T-helper 9 cell (primary cell): ENCODE measurements around the gene TRIM49B.
"Not testable (repeated sequence)": the region's sequence is repeated elsewhere in the genome, so short reads cannot be mapped to it uniquely, and the experiment has no call there.

Source experiments
- DNase-seq: peaks from one replicate; pipeline ENCODE4 v3.0.0-alpha.2; 2020
- total RNA-seq, 2 donors: gene quantifications; one replicate each; lab custom pipeline; 2026; lab: John Stamatoyannopoulos, UW

The TRIM49B gene, protein sequence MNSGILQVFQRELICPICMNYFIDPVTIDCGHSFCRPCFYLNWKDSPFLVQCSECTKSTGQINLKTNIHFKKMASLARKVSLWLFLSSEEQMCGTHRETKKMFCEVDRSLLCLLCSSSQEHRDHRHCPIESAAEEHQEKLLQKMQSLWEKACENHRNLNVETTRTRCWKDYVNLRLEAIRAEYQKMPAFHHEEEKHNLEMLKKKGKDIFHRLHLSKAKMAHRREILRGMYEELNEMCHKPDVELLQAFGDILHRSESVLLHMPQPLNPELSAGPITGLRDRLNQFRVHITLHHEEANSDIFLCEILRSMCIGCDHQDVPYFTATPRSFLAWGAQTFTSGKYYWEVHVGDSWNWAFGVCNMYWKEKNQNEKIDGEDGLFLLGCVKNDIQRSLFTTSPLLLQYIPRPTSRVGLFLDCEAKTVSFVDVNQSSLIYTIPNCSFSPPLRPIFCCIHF
- total RNA-seq, result 0 reads per million in 2 donors

DNA sequence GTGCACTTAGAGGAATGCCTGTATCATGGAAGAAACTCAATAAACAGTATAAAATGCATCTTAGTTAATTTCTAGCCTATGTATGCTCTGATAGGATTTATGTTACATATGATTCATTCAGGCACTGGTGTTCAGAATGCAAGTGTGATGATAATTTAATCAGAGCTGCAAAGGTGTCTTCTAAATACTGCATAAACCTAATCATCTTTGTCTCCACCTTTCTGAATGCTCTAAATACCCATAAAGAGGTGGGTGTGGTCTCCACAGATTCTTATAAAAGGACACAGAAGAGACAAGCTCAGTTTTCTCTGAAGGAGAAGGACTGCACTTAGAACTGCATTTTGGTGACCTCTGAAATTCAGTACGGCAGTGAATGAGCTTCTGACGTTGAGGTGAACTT is at the start of gene TRIM49B:
Gene TRIM49B (plus strand): TSS at position 301 of the 400 bp plus-strand sequence. CDS start 2,777 bp downstream, outside the sequence.
- DNase-seq, result not testable (repeated sequence)

DNA sequence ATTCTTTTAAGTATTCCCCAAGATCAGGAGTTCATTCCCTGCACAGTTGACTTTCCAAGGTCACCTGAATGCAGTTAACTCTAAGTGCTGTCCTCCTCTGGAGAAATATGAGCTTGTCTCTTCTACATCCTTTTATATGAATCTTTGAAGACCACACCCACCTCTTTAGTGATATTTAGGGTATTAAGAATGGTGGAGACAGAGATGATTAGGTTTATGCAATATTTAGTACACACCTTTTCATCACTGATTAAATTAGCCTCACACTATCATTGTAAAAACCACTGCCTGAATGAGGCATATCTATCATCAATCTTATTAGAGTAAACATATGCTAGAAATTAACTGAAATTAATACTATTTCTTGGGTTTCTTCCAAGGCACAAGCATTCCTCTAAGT is 44.8 kb upstream of the TRIM49B start, which contains the start of gene TRIM51G:
Gene TRIM51G (minus strand): TSS at position 101 of the 400 bp plus-strand sequence. CDS start 2,190 bp downstream, outside the sequence.
- DNase-seq, result not testable (repeated sequence)

DNA sequence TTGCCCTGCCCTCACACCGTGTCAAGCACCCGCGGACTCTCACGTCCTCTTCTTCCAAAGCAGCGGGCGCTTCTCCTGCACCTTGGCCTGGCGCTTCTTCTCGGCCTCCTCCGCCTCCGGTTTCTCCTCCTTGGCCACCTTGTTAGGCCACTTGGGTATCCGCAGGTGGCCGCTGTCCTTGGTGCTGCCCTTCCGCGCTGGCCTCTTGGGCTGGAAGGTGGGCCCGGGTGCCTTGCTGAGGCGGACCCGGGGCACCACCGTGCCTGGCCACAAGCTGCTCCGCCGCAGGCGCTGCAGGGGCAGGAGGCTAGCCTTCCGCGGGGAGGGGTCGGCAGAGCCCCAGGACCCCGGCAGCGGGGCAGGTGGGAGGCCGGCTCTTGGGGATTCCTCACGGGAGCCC is 19.6 kb downstream of the TRIM49B start:
- not testable (repeated sequence) for DNase-seq

DNA sequence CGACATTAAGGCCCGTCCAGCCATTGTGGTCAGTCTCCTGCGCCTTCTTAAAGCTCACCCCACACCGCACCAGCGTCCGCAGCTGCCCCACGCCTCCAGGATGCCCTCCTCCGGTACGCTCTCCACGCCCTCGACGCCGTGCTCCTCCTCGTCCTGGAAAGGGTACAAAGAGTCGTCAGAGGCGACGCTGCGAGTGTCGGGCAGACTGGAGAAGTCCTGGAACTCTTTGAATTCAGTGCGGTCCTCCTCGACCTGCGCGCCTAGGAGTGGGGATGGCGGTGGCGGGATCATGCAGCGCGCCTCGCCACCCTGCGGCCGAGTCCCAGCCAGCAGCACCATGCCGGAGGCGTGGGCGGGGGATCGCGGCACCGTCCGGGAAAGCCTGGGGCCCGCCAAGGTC is 21.2 kb downstream of the TRIM49B start:
- DNase-seq, result not testable (repeated sequence)

DNA sequence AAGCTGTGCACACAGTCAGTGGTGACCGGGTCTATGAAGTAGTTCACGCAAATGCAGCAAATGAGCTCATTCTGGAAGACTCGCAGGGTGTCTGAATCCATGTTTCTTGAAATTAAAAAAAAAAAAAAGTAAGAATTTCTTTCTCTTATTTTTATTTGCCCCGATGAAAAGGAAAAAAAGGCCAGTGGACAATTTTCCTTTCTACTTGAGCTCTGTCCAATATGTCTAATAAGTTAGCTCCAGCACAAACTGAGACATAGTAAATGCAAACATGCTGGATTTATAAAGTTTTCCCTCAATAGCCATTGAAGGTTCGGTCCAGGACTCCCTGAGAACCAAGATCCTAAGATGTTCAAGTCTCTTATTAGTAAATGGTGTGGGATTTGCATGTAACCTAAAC is 30.4 kb downstream of the TRIM49B start, which contains the start of gene TRIM64C:
Gene TRIM64C (minus strand): TSS at position 101 of the 400 bp plus-strand sequence. CDS start 0 bp downstream, at position 101.
- not testable (repeated sequence) for DNase-seq

DNA sequence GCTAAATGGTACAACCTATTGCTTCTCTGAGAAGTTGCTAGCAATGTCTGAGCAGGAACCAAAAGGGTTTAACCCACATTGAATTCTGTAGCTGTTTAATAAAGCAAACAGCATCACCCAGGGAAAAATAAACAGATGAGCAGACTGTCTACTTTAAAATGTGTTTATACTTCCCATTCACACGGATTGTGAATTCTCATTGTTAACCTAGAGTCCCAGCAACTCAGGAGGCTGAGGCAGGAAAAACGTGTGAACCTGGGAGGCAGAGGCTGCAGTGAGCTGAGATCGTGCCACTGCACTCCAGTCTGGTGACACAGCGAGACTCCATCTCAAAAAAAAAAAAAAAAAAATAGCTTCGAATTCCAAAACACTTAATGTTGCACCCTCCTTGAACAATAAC is 41.3 kb downstream of the TRIM49B start:
- DNase-seq, result not testable (repeated sequence)
